Liver (tissue), 3 donors: ENCODE measurements around the gene BRSK1.

Experiments
- CTCF ChIP-seq: fragments of 150-350 bp; IDR thresholded peaks from 2 replicates; pipeline ENCODE4 v1.5.1; 2017; ENCODE audit warnings: improper control_type of control experiment, low read depth, low read length; ENCODE audit not compliant: missing input control
- EGR1 ChIP-seq, 2 donors: IDR thresholded peaks; 2 replicates each; pipeline ENCODE4 v1.6.1; 2016 to 2018; ENCODE audit warnings: antibody characterized with exemption in 2 of 2, low read depth in 2 of 2
- JUND ChIP-seq, 2 donors: IDR thresholded peaks; 2 replicates each; pipeline ENCODE4 v1.6.1; 2016; ENCODE audit warnings: antibody characterized with exemption in 2 of 2
- RAD21 ChIP-seq, 2 donors: IDR thresholded peaks; 2 replicates each; pipeline ENCODE4 v1.6.1; 2016; ENCODE audit warnings: antibody characterized with exemption in 2 of 2, mild to moderate bottlenecking in 2 of 2
- SP1 ChIP-seq: IDR thresholded peaks from 2 replicates; pipeline ENCODE4 v1.6.1; 2018; ENCODE audit warnings: antibody characterized with exemption, mild to moderate bottlenecking
- TAF1 ChIP-seq: conservative IDR thresholded peaks from 2 replicates; pipeline ENCODE4 v1.6.1; 2016; ENCODE audit warnings: antibody characterized with exemption, mild to moderate bottlenecking
- YY1 ChIP-seq: IDR thresholded peaks from 2 replicates; pipeline ENCODE4 v1.6.1; 2016; ENCODE audit warnings: antibody characterized with exemption, mild to moderate bottlenecking
- TF ChIP-seq, protein P1 (sequence below): IDR thresholded peaks from 2 replicates; pipeline ENCODE4 v1.6.1; 2016; ENCODE audit warnings: antibody characterized with exemption, mild to moderate bottlenecking
- TF ChIP-seq, protein P2 (sequence below): IDR thresholded peaks from 2 replicates; pipeline ENCODE4 v1.6.1; 2016; ENCODE audit warnings: antibody characterized with exemption
- donor health status: healthy.
- donor health status: healthy.

GRCh38 chr19:55354698-55355212, 71.0 kb downstream of the BRSK1 start, which contains the start of gene COX6B2:
- no peak for TF ChIP-seq JUND (IDR thresholded peaks at IDR 0.05)
- TF ChIP-seq SP1: no peak
- TF ChIP-seq CTCF: no peak
- TF ChIP-seq TAF1: no peak
- TF ChIP-seq, protein P1, sequence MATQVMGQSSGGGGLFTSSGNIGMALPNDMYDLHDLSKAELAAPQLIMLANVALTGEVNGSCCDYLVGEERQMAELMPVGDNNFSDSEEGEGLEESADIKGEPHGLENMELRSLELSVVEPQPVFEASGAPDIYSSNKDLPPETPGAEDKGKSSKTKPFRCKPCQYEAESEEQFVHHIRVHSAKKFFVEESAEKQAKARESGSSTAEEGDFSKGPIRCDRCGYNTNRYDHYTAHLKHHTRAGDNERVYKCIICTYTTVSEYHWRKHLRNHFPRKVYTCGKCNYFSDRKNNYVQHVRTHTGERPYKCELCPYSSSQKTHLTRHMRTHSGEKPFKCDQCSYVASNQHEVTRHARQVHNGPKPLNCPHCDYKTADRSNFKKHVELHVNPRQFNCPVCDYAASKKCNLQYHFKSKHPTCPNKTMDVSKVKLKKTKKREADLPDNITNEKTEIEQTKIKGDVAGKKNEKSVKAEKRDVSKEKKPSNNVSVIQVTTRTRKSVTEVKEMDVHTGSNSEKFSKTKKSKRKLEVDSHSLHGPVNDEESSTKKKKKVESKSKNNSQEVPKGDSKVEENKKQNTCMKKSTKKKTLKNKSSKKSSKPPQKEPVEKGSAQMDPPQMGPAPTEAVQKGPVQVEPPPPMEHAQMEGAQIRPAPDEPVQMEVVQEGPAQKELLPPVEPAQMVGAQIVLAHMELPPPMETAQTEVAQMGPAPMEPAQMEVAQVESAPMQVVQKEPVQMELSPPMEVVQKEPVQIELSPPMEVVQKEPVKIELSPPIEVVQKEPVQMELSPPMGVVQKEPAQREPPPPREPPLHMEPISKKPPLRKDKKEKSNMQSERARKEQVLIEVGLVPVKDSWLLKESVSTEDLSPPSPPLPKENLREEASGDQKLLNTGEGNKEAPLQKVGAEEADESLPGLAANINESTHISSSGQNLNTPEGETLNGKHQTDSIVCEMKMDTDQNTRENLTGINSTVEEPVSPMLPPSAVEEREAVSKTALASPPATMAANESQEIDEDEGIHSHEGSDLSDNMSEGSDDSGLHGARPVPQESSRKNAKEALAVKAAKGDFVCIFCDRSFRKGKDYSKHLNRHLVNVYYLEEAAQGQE: no peak
- TF ChIP-seq, protein P2, sequence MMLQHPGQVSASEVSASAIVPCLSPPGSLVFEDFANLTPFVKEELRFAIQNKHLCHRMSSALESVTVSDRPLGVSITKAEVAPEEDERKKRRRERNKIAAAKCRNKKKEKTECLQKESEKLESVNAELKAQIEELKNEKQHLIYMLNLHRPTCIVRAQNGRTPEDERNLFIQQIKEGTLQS: no peak
- no peak for TF ChIP-seq YY1
- TF ChIP-seq RAD21 (IDR thresholded peaks at IDR 0.05): no peak
- TF ChIP-seq EGR1 (IDR thresholded peaks at IDR 0.05; ENCODE audit: low read depth in 2 of 2): no peak
